Sigmoid colon (tissue), 7 donors: ENCODE measurements around the gene MAL. TPM values are rescaled to one million over a fixed set of nuclear protein-coding genes. Genes with fewer than 3 reads are reported as not detected.

Experiments
- DNase-seq: peaks from one replicate; pipeline ENCODE4 v3.0.0-alpha.2; 2019
- H3K27ac ChIP-seq, 4 donors: fragments of 200-600 bp; sonication (generic); one replicate each; pipeline ENCODE4 v1.5.1; 2016 to 2019; ENCODE audit warnings: mild to moderate bottlenecking in 1 of 4
- H3K27me3 ChIP-seq, 3 donors: fragments of 200-600 bp; sonication (generic); one replicate each; pipeline ENCODE4 v1.5.1; 2019; ENCODE audit warnings: mild to moderate bottlenecking in 1 of 3
- H3K36me3 ChIP-seq, 4 donors: fragments of 200-600 bp; sonication (generic); one replicate each; pipeline ENCODE4 v1.5.1; 2016 to 2019
- H3K4me1 ChIP-seq, 4 donors: fragments of 200-600 bp; sonication (generic); one replicate each; pipeline ENCODE4 v1.5.1; 2017 to 2019
- H3K4me3 ChIP-seq, 4 donors: fragments of 200-600 bp; sonication (generic); one replicate each; pipeline ENCODE4 v1.5.1; 2017 to 2019; ENCODE audit warnings: mild to moderate bottlenecking in 2 of 4, moderate library complexity in 1 of 4
- H3K9me3 ChIP-seq, 4 donors: fragments of 200-600 bp in 3 of 4; sonication (generic) in 3 of 4; one replicate each; pipeline versions ENCODE4 v1.5.1 to v1.6.1; 2013 to 2019
- EP300 ChIP-seq, 4 donors: sonication (generic); formaldehyde crosslinking; IDR thresholded peaks; one replicate each; pipeline ENCODE4 v1.6.1; 2017; ENCODE audit warnings: antibody characterized with exemption in 4 of 4
- POLR2A ChIP-seq, 2 donors: fragments of 450-650 bp; IDR thresholded peaks; one replicate each; pipeline ENCODE4 v1.6.1; 2016; ENCODE audit warnings: antibody characterized with exemption in 2 of 2, mild to moderate bottlenecking in 2 of 2, moderate library complexity in 2 of 2
- POLR2AphosphoS5 ChIP-seq, 4 donors: sonication (generic); formaldehyde crosslinking; IDR thresholded peaks; one replicate each; pipeline ENCODE4 v1.6.1; 2017; ENCODE audit warnings: antibody characterized with exemption in 4 of 4
- WGBS, 2 donors: extraction: QIAGEN DNeasy Blood & Tissue Kit; methylation state at CpG; one replicate each; pipeline ENCODE4 v1.1.7; 2013; 5-methylcytosine and 5-hydroxymethylcytosine counted together
- intact Hi-C: fragments of 100-400 bp; cut with DNase I; formaldehyde crosslinking; loops from one replicate; pipeline ENCODE4 v1.15.1; 2023
- polyA plus RNA-seq, 3 donors: library from polyadenylated mRNA; stranded (reverse); fragments of 200-250 nt; gene quantifications; one replicate each; pipeline ENCODE4 v1.2.3, GENCODE V29; 2013
- total RNA-seq, 4 donors: library from RNA; depleted of rRNA; stranded (reverse); fragments of >200 nt; gene quantifications; one replicate each; pipeline ENCODE4 v1.1.0, GENCODE V29; 2016
- TF ChIP-seq, protein P1 (sequence below), 4 experiments: fragments of 450-650 bp in 3 of 4; fragments of 200-600 bp in 1 of 4; IDR thresholded peaks; one replicate each; pipeline ENCODE4 v1.5.1; 2016 to 2019; ENCODE audit warnings: antibody characterized with exemption in 4 of 4, mild to moderate bottlenecking in 3 of 4, moderate library complexity in 2 of 4
- donor health status: healthy with polysubstance abuse.
- donor health status: Bipolar disorder and iron deficiency.
- donor health status: healthy.

Gene MAL
- total and polyA plus RNA-seq, 7 donors, result 0.69 to 28.9 (median 8.4) TPM

- intact Hi-C loops, result no loop called here
- H3K4me1 ChIP-seq, result peaks cover 0 to 16% (median 12%) of the 10 kb centered on the region in 4 donors
- H3K27me3 ChIP-seq, result no peaks in the 10 kb centered on the region
- no peaks in the 10 kb centered on the region for H3K9me3 ChIP-seq
- peak overlapping the region; percentile 64 to 79 (median 77) for H3K27ac ChIP-seq
- peak overlapping the region in 1 of 4 donors; percentile 14 for H3K4me3 ChIP-seq
- no peaks in the 10 kb centered on the region for H3K36me3 ChIP-seq
- peak; percentile 92 for DNase-seq
- WGBS, 2 donors, result 35 to 48% methylated on average over 17 of the region's 17 CpGs
- TF ChIP-seq POLR2A (IDR thresholded peaks at IDR 0.05), result no peak
- peak in 1 of 4 donors; percentile 38 for TF ChIP-seq EP300 (IDR thresholded peaks at IDR 0.05)
- peak in 3 of 4 donors; percentile 31 to 68 (median 39) for TF ChIP-seq POLR2AphosphoS5 (IDR thresholded peaks at IDR 0.05)
- TF ChIP-seq, protein P1, sequence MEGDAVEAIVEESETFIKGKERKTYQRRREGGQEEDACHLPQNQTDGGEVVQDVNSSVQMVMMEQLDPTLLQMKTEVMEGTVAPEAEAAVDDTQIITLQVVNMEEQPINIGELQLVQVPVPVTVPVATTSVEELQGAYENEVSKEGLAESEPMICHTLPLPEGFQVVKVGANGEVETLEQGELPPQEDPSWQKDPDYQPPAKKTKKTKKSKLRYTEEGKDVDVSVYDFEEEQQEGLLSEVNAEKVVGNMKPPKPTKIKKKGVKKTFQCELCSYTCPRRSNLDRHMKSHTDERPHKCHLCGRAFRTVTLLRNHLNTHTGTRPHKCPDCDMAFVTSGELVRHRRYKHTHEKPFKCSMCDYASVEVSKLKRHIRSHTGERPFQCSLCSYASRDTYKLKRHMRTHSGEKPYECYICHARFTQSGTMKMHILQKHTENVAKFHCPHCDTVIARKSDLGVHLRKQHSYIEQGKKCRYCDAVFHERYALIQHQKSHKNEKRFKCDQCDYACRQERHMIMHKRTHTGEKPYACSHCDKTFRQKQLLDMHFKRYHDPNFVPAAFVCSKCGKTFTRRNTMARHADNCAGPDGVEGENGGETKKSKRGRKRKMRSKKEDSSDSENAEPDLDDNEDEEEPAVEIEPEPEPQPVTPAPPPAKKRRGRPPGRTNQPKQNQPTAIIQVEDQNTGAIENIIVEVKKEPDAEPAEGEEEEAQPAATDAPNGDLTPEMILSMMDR (IDR thresholded peaks at IDR 0.05), result no peak
These were observed 18.0 kb downstream of the MAL start for GRCh38 chr2:95043300-95044093.

DNA sequence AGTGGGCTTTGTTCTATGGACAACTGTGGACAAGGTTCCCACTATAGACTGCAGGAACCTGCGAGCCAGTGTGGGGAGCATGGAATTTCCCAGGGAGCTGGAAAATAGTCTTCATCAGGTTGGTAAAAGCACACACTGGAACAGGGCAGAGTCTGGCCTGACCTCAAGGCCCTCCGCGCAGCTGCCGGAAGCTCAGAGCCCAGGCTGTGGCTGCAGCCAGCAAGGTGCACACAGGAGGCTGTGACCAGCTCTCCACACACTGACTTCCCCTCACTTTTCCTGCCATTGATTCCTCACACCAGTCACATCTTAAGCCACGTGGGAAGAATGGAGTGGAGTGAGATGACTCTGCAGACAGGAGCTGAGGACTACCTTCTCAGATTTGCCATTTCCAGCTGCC lies 19.1 kb downstream of the MAL start:
- no peak overlapping the region for H3K27ac ChIP-seq
- no peaks in the 10 kb centered on the region for H3K27me3 ChIP-seq
- intact Hi-C loops, result no loop called here
- H3K36me3 ChIP-seq, result no peaks in the 10 kb centered on the region
- no peak overlapping the region for H3K4me3 ChIP-seq
- peak; percentile 49 for DNase-seq
- no peaks in the 10 kb centered on the region for H3K9me3 ChIP-seq
- H3K4me1 ChIP-seq, result peaks cover 0 to 16% (median 12%) of the 10 kb centered on the region in 4 donors
- 77 to 84% methylated on average over 5 of the region's 5 CpGs for WGBS, 2 donors
- TF ChIP-seq EP300 (IDR thresholded peaks at IDR 0.05), result no peak
- TF ChIP-seq POLR2AphosphoS5 (IDR thresholded peaks at IDR 0.05), result no peak
- no peak for TF ChIP-seq POLR2A (IDR thresholded peaks at IDR 0.05)
- TF ChIP-seq, protein P1 (IDR thresholded peaks at IDR 0.05), result no peak

GRCh38 chr2:95046371-95047112 lies 21.0 kb downstream of the MAL start:
- 91 to 93% methylated on average over 13 of the region's 13 CpGs for WGBS, 2 donors
- H3K4me1 ChIP-seq, result peaks cover 0 to 16% (median 12%) of the 10 kb centered on the region in 4 donors

GRCh38 chr2:95047629-95048510 lies 22.4 kb downstream of the MAL start:
- DNase-seq, result peak; percentile 56
- 69 to 76% methylated on average over 17 of the region's 17 CpGs for WGBS, 2 donors
- Histone ChIP-seq H3K36me3 (no peaks in the 10 kb centered on the region), H3K27ac (no peak overlapping the region), H3K4me1 (peaks cover 0 to 12% (median 10%) of the 10 kb centered on the region in 4 donors), H3K4me3 (no peak overlapping the region), H3K27me3 (no peaks in the 10 kb centered on the region), H3K9me3 (no peaks in the 10 kb centered on the region)
- TF ChIP-seq, protein P1 (IDR thresholded peaks at IDR 0.05), result no peak
- TF ChIP-seq POLR2A (IDR thresholded peaks at IDR 0.05) (no peak), POLR2AphosphoS5 (IDR thresholded peaks at IDR 0.05) (no peak), EP300 (IDR thresholded peaks at IDR 0.05) (no peak)
- intact Hi-C loops, result no loop called here

More at GRCh38 chr2:95046371-95047112, 21.0 kb downstream of the MAL start:
- no peak overlapping the region for H3K27ac ChIP-seq
- H3K4me3 ChIP-seq, result no peak overlapping the region
- H3K36me3 ChIP-seq, result no peaks in the 10 kb centered on the region
- intact Hi-C loops, result no loop called here
- DNase-seq, result peak; percentile 58
- no peaks in the 10 kb centered on the region for H3K9me3 ChIP-seq
- no peaks in the 10 kb centered on the region for H3K27me3 ChIP-seq
- TF ChIP-seq EP300 (IDR thresholded peaks at IDR 0.05) (no peak), POLR2AphosphoS5 (IDR thresholded peaks at IDR 0.05) (no peak), POLR2A (IDR thresholded peaks at IDR 0.05) (no peak)
- TF ChIP-seq, protein P1 (IDR thresholded peaks at IDR 0.05), result no peak
